NCI-H1048 (cell line): ENCODE results near the gene PTBP2.
"Not testable (repeated sequence)": the region's sequence is repeated elsewhere in the genome, so short reads cannot be mapped to it uniquely, and the experiment has no call there.

ENCODE experiments used
- DNase-seq: peaks from one replicate; lab custom pipeline; 2025; lab: John Stamatoyannopoulos, UW

The PTBP2 gene

DNA sequence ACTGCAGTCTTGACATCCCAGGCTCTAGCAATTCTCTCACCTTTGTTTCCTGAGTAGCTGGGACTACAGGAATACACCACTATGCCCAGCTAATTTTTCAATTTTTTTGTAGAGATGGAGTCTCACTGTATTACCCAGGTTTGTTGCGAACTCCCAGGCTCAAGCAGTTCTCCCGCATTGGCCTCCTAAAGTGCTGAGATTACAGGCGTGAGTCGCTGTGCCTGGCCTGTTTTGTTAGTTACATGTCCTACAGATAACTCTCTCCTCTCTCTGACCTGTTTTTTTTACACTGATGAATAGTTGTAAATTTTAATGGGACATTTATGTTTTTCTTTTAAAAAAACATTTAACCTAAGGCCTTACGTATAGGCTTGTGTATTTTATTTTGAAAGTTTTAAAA lies 19.8 kb downstream of the PTBP2 start:
- no peak for DNase-seq

DNA sequence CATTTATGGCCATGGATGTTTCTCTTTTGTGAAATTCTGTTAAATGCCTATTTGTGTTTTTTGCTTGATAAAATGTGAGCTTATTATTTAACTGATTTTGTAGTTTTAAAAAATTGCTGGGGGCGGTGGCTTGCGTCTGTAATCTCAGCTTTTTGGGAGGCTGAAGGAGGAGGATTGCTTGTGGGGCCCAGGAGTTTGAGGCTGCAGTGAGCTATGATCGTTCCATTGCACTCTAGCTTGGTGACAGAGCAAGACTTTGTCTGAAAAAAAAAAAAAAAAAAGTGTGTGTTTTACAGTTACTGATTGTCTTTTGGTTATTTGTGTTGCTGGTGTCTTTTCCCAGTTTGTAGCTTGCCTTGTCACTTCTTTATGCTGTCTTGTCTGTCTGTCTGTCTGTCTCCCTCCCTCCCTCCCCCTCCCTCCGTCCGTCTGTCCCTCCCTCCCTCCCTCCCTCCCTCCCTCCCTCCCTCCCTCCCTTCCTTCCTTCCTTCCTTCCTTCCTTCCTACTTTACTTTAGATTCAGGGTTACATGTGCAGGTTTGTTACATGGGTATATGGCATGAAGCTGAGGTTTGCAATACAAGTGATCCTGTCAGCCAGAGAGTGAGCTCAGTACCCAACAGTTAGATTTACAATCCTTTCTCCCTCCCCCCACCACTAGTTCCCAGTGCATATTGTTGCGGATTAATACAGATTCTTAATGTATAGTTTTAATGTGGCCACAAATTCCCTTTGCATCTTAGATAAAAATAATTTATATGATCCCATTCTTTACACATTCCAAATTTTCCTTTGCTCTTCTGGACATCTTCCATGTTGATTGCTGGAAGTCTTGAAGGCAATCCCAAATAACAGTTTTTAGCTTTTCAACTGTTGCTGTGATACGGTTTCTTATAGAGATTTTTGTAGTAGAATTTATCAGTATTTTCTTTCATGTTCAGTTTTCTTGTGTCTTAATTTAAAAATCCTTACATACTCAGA lies 25.1 kb downstream of the PTBP2 start:
- no peak for DNase-seq

DNA sequence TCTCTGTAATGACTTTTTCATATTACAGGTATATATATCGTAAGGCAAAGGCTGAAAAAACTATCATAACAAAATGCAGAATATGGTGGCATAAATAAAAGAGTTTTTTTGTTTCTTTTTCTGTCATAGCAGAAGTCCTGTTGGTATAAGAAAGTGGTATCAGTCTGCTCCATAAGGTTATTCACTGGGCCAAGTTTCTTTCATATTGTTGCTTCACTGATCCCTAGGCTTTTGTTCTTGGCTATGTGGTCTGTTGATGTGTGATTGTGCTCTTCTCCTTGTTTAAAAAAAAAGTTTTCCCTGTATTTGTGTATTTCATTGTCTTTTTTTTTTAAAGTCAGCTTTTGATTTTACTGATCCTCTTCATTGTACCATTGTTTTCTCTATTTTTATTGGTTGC lies 26.0 kb downstream of the PTBP2 start:
- no peak for DNase-seq

DNA sequence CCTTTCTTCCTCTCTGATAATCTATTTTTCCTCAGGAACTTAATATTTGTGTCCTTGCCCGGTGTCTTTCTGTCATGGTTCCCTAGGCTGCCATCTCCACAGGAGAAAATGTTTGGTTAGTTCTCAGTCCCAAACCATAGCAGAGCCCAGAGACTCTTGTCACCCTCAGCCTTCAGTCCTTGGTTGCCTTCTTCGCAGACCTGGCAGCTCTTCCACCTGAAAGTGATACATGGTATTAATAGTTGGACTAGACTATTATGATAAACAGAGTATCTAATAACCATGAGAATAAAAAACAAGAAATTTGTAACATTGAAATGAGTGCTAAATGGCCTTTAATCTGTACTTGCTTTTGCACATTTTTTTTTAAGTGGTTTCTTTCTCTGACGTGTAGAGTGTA lies 26.5 kb downstream of the PTBP2 start:
- no peak for DNase-seq

DNA sequence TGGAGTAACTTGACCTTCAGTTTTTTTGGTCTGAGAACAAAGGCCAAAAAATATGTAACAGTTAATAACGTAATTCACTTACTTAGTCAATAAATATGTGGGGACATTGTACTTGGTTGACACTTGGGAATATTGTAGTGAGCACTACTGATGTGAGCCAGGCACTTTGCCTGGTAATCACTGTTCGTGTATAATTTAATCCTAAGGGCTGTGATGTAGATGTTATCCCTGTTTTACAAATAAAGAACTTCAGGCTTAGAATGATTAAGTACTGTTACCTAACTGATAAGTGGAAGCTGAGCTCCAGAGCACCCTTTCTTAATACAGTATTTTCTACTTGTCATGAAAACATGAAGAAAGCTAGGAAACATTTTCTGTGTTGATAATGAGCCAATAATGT lies 28.0 kb downstream of the PTBP2 start:
- DNase-seq = no peak

DNA sequence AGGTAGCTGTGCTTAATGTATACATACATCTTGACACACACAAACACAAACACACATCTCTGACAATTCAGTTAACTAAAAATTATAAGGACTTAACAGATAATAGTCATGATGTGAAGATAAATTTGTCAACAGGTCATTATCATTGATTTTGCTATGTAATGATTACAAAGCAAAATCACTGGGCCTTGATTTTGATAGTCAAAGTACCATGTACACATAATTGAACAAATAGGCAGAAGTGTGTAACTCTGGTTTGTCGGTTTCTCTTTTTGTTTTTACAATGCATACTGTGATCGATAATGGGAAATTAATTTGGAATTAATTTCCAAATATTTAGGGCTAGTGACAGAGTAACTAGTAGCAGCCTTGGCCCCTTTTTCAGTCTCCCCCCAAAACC lies 30.8 kb downstream of the PTBP2 start:
- no peak for DNase-seq

DNA sequence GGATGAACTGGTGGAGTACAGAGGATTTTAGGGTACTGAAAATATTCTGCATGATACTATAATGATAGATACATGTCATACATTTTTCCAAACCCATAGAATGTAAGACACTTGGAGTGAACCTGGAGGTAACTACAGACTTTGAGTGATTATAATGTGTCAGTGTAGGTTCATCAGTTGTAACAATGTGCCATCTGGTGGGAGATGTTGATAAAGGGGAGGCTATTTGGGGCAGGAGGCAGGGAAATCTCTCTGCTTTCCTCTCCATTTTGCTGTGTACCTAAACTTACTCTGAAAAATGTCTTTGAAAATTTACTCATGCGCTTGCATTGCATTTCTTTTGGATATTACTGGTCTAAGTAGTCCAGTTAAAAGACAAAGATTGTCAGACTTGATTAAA lies 35.2 kb downstream of the PTBP2 start:
- DNase-seq = no peak

DNA sequence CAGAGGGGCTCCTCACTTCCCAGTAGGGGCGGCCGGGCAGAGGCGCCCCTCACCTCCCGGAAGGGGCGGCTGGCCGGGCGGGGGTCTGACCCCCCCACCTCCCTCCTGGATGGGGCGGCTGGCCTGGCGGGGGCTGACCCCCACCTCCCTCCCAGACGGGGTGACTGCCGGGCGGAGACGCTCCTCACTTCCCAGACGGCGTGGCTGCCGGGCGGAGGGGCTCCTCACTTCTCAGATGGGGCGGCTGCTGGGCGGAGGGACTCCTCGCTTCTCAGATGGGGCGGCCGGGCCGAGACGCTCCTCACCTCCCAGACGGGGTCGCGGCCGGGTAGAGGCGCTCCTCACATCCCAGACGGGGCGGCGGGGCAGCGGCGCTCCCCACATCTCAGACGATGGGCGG lies 41.0 kb downstream of the PTBP2 start:
- not testable (repeated sequence) for DNase-seq

DNA sequence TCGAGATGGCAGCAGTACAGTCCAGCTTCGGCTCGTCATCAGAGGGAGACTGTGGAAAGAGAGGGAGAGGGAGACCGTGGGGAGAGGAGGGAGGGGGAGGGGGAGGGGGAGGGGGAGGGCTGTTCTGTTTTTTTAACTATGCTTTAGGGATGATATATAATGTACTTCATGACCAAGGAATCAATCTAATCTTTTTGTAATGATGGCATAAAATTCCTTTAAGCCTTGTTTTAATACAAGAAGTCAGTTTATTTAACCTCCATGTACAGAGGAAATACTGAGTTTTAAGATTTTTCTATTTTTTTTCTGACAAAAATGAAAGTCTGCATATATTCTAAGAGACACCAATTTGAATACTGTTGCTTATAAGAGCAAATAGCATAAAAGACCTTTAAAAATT lies 41.9 kb downstream of the PTBP2 start:
- DNase-seq = no peak

DNA sequence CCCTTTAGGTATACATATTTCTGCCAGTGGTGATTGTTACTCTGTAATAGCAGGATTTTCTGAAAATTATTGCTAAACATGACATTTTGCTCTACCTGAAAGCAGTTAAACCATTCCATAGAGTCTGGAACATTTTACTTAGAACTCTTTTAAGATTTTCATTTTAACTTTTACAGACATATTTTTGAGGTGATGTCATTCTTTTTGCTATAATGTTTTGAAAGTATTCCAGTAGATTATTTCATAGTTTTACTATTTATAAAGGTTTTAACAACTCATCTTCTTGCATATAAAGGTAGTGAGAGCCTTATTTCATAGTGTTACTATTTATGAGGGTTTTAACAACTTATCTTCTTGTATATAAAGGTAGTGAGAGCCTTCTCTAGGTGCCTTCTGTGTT lies 42.9 kb downstream of the PTBP2 start:
- no peak for DNase-seq

DNA sequence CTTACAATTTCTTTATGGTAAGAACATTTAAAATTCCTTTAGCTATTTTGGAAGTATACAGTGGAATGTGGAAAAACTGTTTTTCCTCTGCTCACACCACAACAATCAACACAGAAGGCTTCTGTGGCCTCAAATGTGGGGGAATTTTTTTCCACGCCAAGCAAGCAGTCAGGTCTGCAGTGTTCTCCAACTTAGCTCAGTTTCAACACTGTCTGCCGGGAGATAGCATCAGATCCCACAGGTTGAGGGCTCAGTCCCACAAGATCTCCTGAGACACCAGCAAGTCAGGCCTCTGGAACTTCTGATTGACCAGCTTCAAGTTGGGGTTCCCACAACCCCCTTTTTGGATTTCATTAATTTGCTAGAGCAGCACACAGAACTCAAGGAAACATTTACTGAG lies 50.3 kb downstream of the PTBP2 start:
- no peak for DNase-seq

DNA sequence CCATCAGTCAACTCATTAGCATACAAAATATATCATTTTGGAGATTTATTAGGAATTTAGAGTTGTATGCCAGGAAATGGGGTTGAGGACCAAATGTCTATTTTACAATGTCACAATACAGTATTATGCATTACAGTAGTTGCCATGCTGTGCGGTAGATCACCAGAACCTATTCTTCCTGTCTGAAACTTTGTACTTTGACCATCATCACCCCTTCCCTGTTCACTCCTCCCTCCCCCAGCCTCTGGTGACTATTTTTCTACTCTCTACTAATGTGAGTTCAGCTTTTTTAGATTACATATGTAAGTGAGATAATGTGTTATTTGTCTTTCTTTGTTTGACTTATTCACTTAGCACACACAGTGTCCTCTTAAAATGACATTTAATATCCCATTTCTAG lies 50.8 kb downstream of the PTBP2 start:
- DNase-seq = no peak

DNA sequence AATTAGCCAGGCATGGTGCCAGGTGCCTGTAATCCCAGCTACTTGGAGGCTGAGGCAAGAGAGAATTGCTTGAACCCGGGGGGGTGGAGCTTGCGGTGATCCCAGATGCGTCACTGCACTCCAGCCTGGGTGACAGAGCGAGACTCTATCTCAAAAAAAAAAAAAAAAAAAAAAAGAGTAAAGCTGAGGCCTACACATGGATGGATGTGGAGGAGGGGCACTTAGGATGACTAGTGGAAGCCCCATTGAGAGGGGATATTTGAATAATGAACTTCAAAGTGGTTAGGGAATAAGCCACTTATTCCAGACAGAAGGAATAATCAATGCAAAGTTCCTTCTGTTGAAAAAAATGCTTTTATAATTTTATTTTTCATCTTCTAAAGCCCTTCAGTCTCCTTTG lies 51.4 kb downstream of the PTBP2 start:
- DNase-seq = no peak

DNA sequence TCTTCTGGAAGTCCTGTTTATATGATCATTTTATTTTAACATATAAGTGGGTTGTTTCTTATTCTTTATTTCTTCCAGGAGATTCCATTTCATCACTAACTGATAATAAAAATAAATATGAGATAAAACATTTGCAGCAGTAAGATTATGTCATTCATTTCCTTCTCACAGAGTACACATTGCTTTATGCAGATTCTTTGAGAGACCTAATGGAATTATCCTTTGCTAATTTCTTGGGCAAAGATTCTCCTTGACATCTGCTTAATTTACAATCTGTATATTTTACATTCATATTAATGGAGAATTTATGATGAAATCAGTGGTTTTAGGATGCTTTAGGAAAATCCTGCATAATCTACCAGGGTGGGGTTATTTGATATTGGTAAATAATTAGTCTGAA lies 60.6 kb downstream of the PTBP2 start:
- DNase-seq = no peak

DNA sequence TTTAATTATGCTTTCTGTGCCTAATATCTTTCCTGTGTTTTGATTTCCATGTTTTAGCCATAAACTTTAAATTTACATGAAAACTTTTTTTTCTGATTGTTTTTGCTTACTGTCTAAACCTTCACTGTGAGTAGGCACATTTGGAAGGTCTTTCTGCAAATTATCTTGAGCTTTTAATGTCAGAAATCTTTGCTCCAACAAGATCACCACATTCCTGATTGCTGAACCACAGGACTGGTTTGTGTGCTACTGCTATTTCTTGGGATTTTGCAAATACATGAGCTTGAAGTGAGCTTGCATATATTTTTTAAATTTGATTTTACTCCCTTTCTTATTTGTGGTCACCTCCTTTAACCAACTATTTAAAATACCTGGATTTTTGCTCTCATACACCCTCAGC lies 61.3 kb downstream of the PTBP2 start:
- no peak for DNase-seq

DNA sequence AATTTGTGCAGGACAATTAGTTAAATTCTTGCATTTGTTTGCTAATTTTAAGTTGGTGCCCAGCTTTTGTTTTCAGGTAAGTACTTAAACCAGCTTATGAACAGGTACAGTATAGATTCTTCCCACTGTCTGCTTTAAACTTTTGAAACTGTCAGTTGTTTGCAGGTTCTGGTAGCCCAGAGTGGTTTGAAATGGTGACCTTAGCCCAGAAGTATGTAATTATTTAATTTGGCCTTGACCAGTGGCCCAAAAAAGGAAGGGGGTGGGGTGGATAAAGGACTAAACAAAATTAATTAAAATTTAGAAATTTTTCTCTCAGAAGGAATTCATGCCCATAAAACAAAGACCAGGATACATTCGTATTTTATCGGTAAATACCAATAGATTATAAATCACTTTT lies 69.0 kb downstream of the PTBP2 start:
- DNase-seq = no peak

DNA sequence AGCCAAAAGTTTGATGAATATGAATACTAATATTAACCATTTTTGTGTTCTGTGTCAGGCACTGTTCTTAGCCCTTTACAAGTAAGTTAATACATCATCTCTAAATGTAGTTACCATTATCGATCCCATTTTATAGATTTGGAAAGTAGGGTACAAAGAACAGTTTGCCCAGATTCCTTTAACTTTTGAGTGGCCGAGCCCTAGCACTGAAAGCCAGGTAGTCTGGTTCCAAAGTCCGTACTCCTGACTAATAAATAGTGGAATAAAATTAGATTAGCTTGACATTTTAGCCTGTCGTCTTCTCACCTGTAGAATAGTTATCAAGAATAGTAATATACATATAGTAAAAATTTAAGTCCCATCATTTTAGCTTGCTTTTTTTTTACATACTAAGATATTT lies 70.6 kb downstream of the PTBP2 start:
- DNase-seq = no peak

DNA sequence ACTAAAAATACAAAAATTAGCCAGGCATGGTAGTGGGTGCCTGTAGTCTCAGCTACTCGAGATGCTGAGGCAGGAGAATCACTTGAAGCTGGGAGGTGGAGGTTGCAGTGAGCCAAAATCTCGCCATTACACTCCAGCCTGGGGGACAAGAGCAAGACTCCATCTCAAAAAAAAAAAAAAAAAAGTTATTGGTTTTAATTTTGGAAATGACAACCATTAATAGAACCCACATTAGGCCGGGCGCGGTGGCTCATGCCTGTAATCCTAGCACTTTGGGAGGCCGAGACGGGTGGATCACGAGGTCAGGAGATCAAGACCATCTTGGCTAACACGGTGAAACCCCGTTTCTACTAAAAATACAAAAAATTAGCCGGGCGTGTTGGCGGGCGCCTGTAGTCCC lies 80.1 kb downstream of the PTBP2 start:
- not testable (repeated sequence) for DNase-seq

DNA sequence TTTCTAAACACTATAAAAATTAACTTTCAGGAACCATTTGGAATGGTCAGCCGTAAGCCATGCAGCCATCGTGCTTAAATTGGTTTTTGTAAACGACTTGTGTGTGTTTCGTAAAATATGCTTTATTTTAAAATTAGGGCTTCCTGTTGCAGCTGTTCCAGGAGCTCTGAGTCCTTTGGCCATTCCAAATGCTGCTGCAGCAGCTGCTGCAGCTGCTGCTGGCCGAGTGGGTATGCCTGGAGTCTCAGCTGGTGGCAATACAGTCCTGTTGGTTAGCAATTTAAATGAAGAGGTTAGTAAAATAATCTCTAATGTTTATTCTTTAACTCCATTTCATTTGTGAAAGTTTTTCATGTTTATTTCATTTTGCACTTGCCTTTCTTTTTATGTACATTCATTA lies 83.1 kb downstream of the PTBP2 start:
- DNase-seq = no peak

DNA sequence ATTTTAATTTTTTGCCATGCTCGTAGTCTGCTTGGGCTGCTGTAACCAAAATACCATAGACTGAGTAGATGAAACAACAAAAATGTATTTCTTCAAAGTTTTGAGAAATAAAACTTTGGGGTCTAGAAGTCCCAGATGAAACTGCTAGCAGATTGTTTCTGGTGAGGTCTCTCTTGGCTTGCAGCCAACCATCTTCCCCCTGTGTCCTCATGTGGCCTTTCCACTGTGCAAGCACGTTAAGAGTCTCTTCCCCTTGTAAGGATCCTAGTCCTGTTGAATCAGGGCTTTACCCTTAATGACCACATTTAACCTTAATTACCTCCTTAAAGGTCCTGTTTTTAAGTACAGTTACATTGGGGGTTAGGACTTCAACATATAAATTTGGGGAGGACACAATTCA lies 86.6 kb downstream of the PTBP2 start:
- DNase-seq = no peak

DNA sequence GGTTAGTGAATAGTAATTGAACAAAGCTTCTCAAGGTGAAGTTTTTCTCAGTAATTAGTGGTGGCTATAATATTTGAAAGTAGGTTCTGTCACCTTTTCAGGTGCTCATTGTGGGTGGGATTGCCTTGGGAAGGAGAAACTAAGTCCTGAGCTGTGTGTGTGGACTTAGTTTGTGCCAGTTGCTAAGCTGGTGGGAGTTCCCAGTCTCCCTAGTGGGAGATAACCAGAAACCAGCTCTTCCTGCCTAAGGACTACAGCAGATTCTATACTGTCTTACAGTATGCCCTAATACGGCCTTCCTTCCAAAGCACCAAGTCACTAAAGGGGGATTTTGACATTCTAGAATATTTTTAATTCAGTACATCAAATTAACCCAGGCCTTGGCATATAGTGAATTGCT lies 94.3 kb downstream of the PTBP2 start:
- DNase-seq = no peak

DNA sequence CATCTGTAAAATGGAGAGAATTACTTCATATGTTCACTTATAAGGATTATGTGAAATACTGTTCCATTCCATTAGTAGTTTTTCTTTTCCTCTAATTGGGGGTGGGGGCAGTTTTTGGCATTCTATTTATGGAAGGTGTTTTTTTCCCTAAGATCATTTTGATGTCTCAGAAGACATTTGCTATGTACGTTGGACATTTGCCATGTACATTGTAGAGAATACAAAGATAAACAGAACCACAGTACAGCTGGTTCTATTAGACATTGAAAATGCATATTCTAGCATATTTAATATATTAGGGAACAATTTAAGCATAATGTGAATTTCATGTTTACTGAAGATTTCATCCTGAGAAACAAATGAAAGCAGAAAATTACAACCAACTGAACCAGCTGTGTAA lies 98.5 kb downstream of the PTBP2 start:
- DNase-seq = no peak

DNA sequence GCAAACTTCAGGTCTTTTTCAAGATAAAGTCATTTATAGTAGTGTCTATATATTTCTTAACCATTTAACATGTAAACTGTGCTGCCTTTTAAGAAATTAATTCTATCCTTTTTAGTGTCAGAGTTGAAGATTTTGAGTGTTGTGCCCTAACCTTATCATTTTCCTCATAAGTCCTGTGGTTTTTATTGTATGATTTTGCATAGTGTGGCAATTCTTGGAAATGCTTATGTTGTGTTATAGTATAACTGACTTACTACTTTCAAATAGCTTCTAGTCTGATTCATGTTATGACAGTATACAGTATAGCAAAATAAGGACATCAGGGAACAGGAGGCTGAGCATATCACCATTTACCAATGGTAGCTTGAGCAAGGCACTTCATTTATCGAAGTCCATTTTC lies 99.1 kb downstream of the PTBP2 start:
- no peak for DNase-seq

DNA sequence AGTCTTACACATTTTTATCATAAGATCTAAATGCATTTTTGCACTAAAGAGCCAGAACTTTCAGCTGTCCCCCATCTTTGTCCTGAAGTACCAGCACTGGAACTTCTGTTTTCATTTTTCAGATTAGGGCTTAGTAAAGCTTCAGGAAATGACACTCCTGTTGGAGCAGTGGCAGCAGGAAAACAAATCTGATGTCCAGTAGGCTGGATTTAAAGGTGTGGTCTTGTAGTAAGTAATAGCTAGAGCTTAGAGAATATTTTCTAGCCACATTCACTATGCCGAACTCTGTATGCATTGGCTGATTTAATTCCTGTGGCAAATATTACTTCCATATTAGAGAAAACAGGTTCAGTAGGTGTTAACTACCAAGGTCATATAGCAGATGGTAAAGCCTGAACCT lies 103.6 kb downstream of the PTBP2 start:
- no peak for DNase-seq
